Fibroblast of lung (primary cell): Measurements from ENCODE around the gene NOSIP. TPM values are rescaled to one million over a fixed set of nuclear protein-coding genes. Genes with fewer than 3 reads are reported as not detected.

Source experiments
- DNase-seq, 2 donors: peaks; one replicate each; pipeline versions ENCODE4 v3.0.0 to v3.0.0-alpha.2; 2010; ENCODE audit warnings: low read depth in 2 of 2
- H2AFZ ChIP-seq: 2 replicates; pipeline ENCODE4 v1.5.1; 2012; ENCODE audit warnings: low read length, control low read depth, inconsistent platforms
- H3K27ac ChIP-seq: 2 replicates; pipeline ENCODE4 v1.5.1; 2011; ENCODE audit warnings: low read length, control low read depth; ENCODE audit not compliant: insufficient read depth
- H3K27me3 ChIP-seq: 2 replicates; pipeline ENCODE4 v1.5.1; 2011; ENCODE audit warnings: mild to moderate bottlenecking, low read length; ENCODE audit not compliant: control insufficient read depth, insufficient read depth
- H3K36me3 ChIP-seq: 2 replicates; pipeline ENCODE4 v1.5.1; 2011; ENCODE audit warnings: low read length; ENCODE audit not compliant: control insufficient read depth, insufficient read depth
- H3K4me1 ChIP-seq: 2 replicates; pipeline ENCODE4 v1.5.1; 2011; ENCODE audit warnings: low read length; ENCODE audit not compliant: control insufficient read depth, insufficient read depth; ENCODE audit errors: extremely low read depth
- H3K4me2 ChIP-seq: 2 replicates; pipeline ENCODE4 v1.5.1; 2011; ENCODE audit warnings: low read length, control low read depth; ENCODE audit not compliant: insufficient read depth; ENCODE audit errors: extremely low read depth
- H3K4me3 ChIP-seq, 4 experiments: fragments of 200-600 bp in 1 of 4; sonication (generic) in 1 of 4; replicated peaks in 1 of 4; 2 replicates each; pipeline ENCODE4 v1.5.1; 2011 to 2016; ENCODE audit warnings: low read length in 4 of 4, low read depth in 3 of 4, mild to moderate bottlenecking in 3 of 4, control low read depth in 2 of 4, inconsistent platforms in 1 of 4, mixed read lengths in 1 of 4; ENCODE audit not compliant: insufficient read depth in 1 of 4; ENCODE audit errors: control extremely low read depth in 1 of 4
- H3K79me2 ChIP-seq: 2 replicates; pipeline ENCODE4 v1.5.1; 2012; ENCODE audit warnings: mild to moderate bottlenecking, low read length, inconsistent platforms; ENCODE audit not compliant: control insufficient read depth, insufficient read depth
- H3K9ac ChIP-seq: 2 replicates; pipeline ENCODE4 v1.5.1; 2011; ENCODE audit warnings: mild to moderate bottlenecking, low read length, control low read depth; ENCODE audit not compliant: insufficient read depth
- H3K9me3 ChIP-seq: 2 replicates; pipeline ENCODE4 v1.5.1; 2012; ENCODE audit warnings: low read depth, low read length; ENCODE audit not compliant: control insufficient read depth, insufficient read depth
- H4K20me1 ChIP-seq: 2 replicates; pipeline ENCODE4 v1.5.1; 2011; ENCODE audit warnings: low read length; ENCODE audit not compliant: control insufficient read depth, insufficient read depth; ENCODE audit errors: extremely low read depth
- CTCF ChIP-seq, 2 donors: IDR thresholded peaks in 1 of 2; conservative IDR thresholded peaks in 1 of 2; 1 replicate in 1 of 2; 2 replicates in 1 of 2; pipeline ENCODE4 v1.5.1; 2011 to 2012; ENCODE audit warnings: low read length in 2 of 2, control low read depth in 1 of 2, inconsistent platforms in 1 of 2, low read depth in 1 of 2, mild to moderate bottlenecking in 1 of 2
- EZH2 ChIP-seq: IDR thresholded peaks from 2 replicates; pipeline ENCODE4 v1.5.1; 2012; ENCODE audit warnings: low read length, control low read depth, mild to moderate bottlenecking; ENCODE audit errors: missing control alignments
- polyA plus RNA-seq, 2 donors: library from polyadenylated mRNA; depleted of rRNA in 1 of 2; stranded (reverse) in 1 of 2; unstranded in 1 of 2; fragments of >200 nt; gene quantifications; 2 replicates each; pipeline ENCODE4 v1.2.1, GENCODE V29; 2011 to 2012; ENCODE audit warnings: missing spikeins in 1 of 2
- total RNA-seq: library from RNA; depleted of rRNA; stranded (reverse); fragments of >200 nt; gene quantifications from 2 replicates; pipeline ENCODE4 v1.2.1, GENCODE V29; 2014

NOSIP gene
- total and polyA plus RNA-seq, 2 donors (not counting 1 experiment from before 2014, with no cell fraction given), result 41.2 to 67.9 TPM

GRCh38 chr19:49593233-49594113 is 13.1 kb upstream of the NOSIP start:
- Histone ChIP-seq H3K27me3 (no peaks in the 10 kb centered on the region), H3K4me3 (peak overlapping the region; percentile 41 to 90 (median 84)), H3K9ac (peak overlapping the region; percentile 30), H2AFZ (no peak overlapping the region), H3K4me1 (peaks cover 6% of the 10 kb centered on the region), H3K36me3 (peaks cover 22% of the 10 kb centered on the region), H4K20me1 (no peaks in the 10 kb centered on the region), H3K27ac (no peak overlapping the region), H3K79me2 (peaks cover 25% of the 10 kb centered on the region), H3K4me2 (peak overlapping the region; percentile 82), H3K9me3 (no peaks in the 10 kb centered on the region)
- no peak for TF ChIP-seq EZH2
- TF ChIP-seq CTCF (conservative IDR thresholded peaks at IDR 0.05 in 1 of 2, IDR thresholded peaks at IDR 0.05 in 1 of 2; ENCODE audit: low read depth in 1 of 2, low read length in 2 of 2), result no peak
- DNase-seq, result peak; percentile 88 to 89

- H3K4me1 ChIP-seq, result peaks cover 6% of the 10 kb centered on the region
- peaks cover 25% of the 10 kb centered on the region for H3K79me2 ChIP-seq
- H3K27ac ChIP-seq, result peak overlapping the region; percentile 54
- no peaks in the 10 kb centered on the region for H3K9me3 ChIP-seq
- no peaks in the 10 kb centered on the region for H3K27me3 ChIP-seq
- no peak overlapping the region for H2AFZ ChIP-seq
- peak overlapping the region; percentile 50 for H3K9ac ChIP-seq
- H3K36me3 ChIP-seq, result peaks cover 21% of the 10 kb centered on the region
- no peak for DNase-seq
- peak overlapping the region; percentile 72 to 90 (median 84) for H3K4me3 ChIP-seq
- peak overlapping the region; percentile 96 for H3K4me2 ChIP-seq
- TF ChIP-seq CTCF (conservative IDR thresholded peaks at IDR 0.05 in 1 of 2, IDR thresholded peaks at IDR 0.05 in 1 of 2; ENCODE audit: low read depth in 1 of 2, low read length in 2 of 2), result no peak
- TF ChIP-seq EZH2, result no peak
- no peaks in the 10 kb centered on the region for H4K20me1 ChIP-seq
These were observed 12.3 kb upstream of the NOSIP start for GRCh38 chr19:49592486-49593232.
